ENCODE measurements around the gene PLEKHA6. TPM values are rescaled to one million over a fixed set of nuclear protein-coding genes. Genes with fewer than 3 reads are reported as not detected.

The PLEKHA6 gene
- total RNA-seq, 6 experiments from 2014 or later: 16.6 to 31.1 (median 22.1) TPM

- DNase-seq (no peak), ATAC-seq (no peak)
- TF ChIP-seq POLR2A (IDR thresholded peaks at IDR 0.05) (no peak), CTCF (IDR thresholded peaks at IDR 0.05) (no peak)
- intact Hi-C loops (cut with DNase I): loop anchor here (5.0 to 10.0 kb wide), 2 partner anchors 147 to 199 kb away; partner anchors contain the start of gene GOLT1A (in 1 of the 2)
- Histone ChIP-seq H3K4me3 (no peak overlapping the region), H3K4me1 (peaks cover 0 to 8% (median 2%) of the 10 kb centered on the region in 4 donors), H3K27ac (no peak overlapping the region), H3K9me3 (no peaks in the 10 kb centered on the region), H3K27me3 (no peaks in the 10 kb centered on the region), H3K36me3 (no peaks in the 10 kb centered on the region)
- WGBS (ENCODE audit: insufficient coverage, low coverage, low lambda C conversion rate, missing lambda C conversion rate): 84% methylated on average over 7 of the region's 10 CpGs
Measured at GRCh38 chr1:204361781-204362180, 2.1 kb upstream of the PLEKHA6 start.

- ATAC-seq: peak in 1 of 4 donors; percentile 32
Measured at GRCh38 chr1:204361341-204361771, 1.6 kb upstream of the PLEKHA6 start.

GRCh38 chr1:204360314-204360713, 585 bp upstream of the PLEKHA6 start:
- DNase-seq: no peak
- TF ChIP-seq CTCF (IDR thresholded peaks at IDR 0.05) (no peak), POLR2A (IDR thresholded peaks at IDR 0.05) (no peak)
- WGBS (ENCODE audit: insufficient coverage, low coverage, low lambda C conversion rate, missing lambda C conversion rate): 56% methylated on average over 2 of the region's 4 CpGs
- Histone ChIP-seq H3K36me3 (no peaks in the 10 kb centered on the region), H3K27ac (no peak overlapping the region), H3K4me3 (no peak overlapping the region), H3K27me3 (no peaks in the 10 kb centered on the region), H3K9me3 (no peaks in the 10 kb centered on the region), H3K4me1 (peaks cover 0 to 8% (median 2%) of the 10 kb centered on the region in 4 donors)
- ATAC-seq: no peak
- intact Hi-C loops (cut with DNase I): loop anchor here (5.0 to 10.0 kb wide), 2 partner anchors 146 to 198 kb away; partner anchors contain the start of gene GOLT1A (in 1 of the 2)

More at GRCh38 chr1:204361341-204361771, 1.6 kb upstream of the PLEKHA6 start:
- Histone ChIP-seq H3K27ac (no peak overlapping the region), H3K9me3 (no peaks in the 10 kb centered on the region), H3K27me3 (no peaks in the 10 kb centered on the region), H3K4me1 (peaks cover 0 to 8% (median 2%) of the 10 kb centered on the region in 4 donors), H3K36me3 (no peaks in the 10 kb centered on the region), H3K4me3 (no peak overlapping the region)
- no peak for DNase-seq
- intact Hi-C loops (cut with DNase I): loop anchor here (5.0 to 10.0 kb wide), 2 partner anchors 147 to 199 kb away; partner anchors contain the start of gene GOLT1A (in 1 of the 2)
- no peak for TF ChIP-seq POLR2A (IDR thresholded peaks at IDR 0.05)
- TF ChIP-seq CTCF (IDR thresholded peaks at IDR 0.05): no peak
- WGBS (ENCODE audit: insufficient coverage, low coverage, low lambda C conversion rate, missing lambda C conversion rate): no CpG with 5 or more reads among the region's 2 CpGs

GRCh38 chr1:204359131-204359473, 627 bp downstream of the PLEKHA6 start:
- no peaks in the 10 kb centered on the region for H3K9me3 ChIP-seq
- DNase-seq (no peak), ATAC-seq (no peak)
- H3K27me3 ChIP-seq: no peaks in the 10 kb centered on the region
- peaks cover 0 to 6% (median 2%) of the 10 kb centered on the region in 4 donors for H3K4me1 ChIP-seq
- no peak overlapping the region for H3K27ac ChIP-seq
- H3K36me3 ChIP-seq: no peaks in the 10 kb centered on the region
- H3K4me3 ChIP-seq: no peak overlapping the region
- WGBS (ENCODE audit: insufficient coverage, low coverage, low lambda C conversion rate, missing lambda C conversion rate): 86% methylated on average over 4 of the region's 5 CpGs
- intact Hi-C loops (cut with DNase I): no loop called here
- TF ChIP-seq CTCF (IDR thresholded peaks at IDR 0.05) (no peak), POLR2A (IDR thresholded peaks at IDR 0.05) (no peak)

Measured in right lobe of liver (tissue), 6 donors.